ENCODE results near the gene CDK6. TPM values are rescaled to one million over a fixed set of nuclear protein-coding genes. Genes with fewer than 3 reads are reported as not detected.

CDK6 gene
- total RNA-seq, 1 experiment from 2014 or later: 175 TPM

DNA sequence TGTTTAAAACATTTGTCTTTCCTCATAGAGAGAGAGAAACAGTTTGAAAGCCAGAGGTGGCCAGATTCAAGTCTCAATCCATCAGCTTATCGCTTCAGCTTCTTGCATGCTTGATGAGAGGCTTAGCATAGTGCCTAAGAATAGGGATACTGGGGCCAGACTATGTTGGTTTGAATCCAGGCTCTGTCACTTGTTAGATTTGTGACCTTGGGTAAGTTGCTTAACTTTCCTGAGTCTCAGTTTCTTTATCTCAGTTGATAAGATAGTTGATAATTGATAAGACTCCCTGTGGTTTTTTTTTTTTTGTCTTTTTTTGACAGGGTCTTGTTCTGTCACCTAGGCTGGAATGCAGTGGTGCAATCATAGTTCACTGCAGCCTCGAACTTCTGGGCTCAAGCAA lies 12.1 kb upstream of the CDK6 start:
- no TSS peak for BruUV-seq (replicated peaks)
- Histone ChIP-seq H3K9me3 (no peaks in the 10 kb centered on the region), H3K36me3 (ENCODE audit: control insufficient read depth, insufficient read depth, low read length) (no peaks in the 10 kb centered on the region), H3K27me3 (replicated peaks; ENCODE audit: control insufficient read depth, insufficient read depth, low read length) (no peaks in the 10 kb centered on the region), H3K4me1 (peaks cover 27% of the 10 kb centered on the region), H3K4me3 (ENCODE audit: low read depth, low read length) (no peak overlapping the region)
- ChIA-PET CTCF (no interaction called here), POLR2A (no interaction called here)
- TF ChIP-seq, protein P1, sequence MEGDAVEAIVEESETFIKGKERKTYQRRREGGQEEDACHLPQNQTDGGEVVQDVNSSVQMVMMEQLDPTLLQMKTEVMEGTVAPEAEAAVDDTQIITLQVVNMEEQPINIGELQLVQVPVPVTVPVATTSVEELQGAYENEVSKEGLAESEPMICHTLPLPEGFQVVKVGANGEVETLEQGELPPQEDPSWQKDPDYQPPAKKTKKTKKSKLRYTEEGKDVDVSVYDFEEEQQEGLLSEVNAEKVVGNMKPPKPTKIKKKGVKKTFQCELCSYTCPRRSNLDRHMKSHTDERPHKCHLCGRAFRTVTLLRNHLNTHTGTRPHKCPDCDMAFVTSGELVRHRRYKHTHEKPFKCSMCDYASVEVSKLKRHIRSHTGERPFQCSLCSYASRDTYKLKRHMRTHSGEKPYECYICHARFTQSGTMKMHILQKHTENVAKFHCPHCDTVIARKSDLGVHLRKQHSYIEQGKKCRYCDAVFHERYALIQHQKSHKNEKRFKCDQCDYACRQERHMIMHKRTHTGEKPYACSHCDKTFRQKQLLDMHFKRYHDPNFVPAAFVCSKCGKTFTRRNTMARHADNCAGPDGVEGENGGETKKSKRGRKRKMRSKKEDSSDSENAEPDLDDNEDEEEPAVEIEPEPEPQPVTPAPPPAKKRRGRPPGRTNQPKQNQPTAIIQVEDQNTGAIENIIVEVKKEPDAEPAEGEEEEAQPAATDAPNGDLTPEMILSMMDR (IDR thresholded peaks at IDR 0.05; ENCODE audit: insufficient read depth in 1 of 2, low read depth in 1 of 2, low read length in 1 of 2, severe bottlenecking in 1 of 2, unreplicated experiment in 1 of 2): no peak
- peak; percentile 17 to 39 for DNase-seq
- Mint-ChIP-seq H3K4me3 (ENCODE audit: unreplicated experiment) (no peak overlapping the region), H3K27me3 (ENCODE audit: insufficient read depth, unreplicated experiment) (no peaks in the 10 kb centered on the region), H3K27ac (ENCODE audit: unreplicated experiment) (no peak overlapping the region), H3K9me3 (ENCODE audit: unreplicated experiment) (peaks cover 7% of the 10 kb centered on the region), H3K4me1 (ENCODE audit: low read depth, unreplicated experiment) (peaks cover 10% of the 10 kb centered on the region), H3K36me3 (ENCODE audit: insufficient read depth, unreplicated experiment) (no peaks in the 10 kb centered on the region)
- intact Hi-C loops (cut with micrococcal nuclease; ENCODE audit: unreplicated experiment): no loop called here

DNA sequence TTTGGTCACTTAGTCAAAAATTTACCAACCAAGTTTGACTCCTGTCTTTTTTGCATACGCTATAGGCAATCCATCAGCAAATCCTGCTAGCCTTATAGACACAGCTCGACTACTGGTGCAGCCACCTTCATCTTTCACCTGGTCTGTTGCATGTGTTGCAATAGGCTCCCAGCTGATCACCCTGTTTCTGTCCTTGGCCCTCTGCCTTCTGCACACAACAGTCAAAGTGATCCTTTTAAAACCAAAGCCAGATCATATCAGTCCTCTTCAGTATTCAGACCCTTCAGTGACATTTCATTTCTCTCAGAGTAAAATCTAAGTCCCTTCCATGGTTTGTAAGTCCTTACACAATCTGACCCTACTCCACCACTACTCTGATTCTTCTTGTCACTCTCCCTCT lies 10.9 kb upstream of the CDK6 start:
- H3K36me3 ChIP-seq (ENCODE audit: control insufficient read depth, insufficient read depth, low read length): no peaks in the 10 kb centered on the region
- CTCF ChIA-PET: interaction anchor here (0.6 kb wide), 1 partner anchor 81 kb away, joined by 3 read pairs; no protein-coding TSS in a partner anchor
- H3K4me1 Mint-ChIP-seq (ENCODE audit: low read depth, unreplicated experiment): peaks cover 14% of the 10 kb centered on the region
- H3K27me3 Mint-ChIP-seq (ENCODE audit: insufficient read depth, unreplicated experiment): no peaks in the 10 kb centered on the region
- no peak overlapping the region for H3K27ac Mint-ChIP-seq (ENCODE audit: unreplicated experiment)
- no peak overlapping the region for H3K4me3 Mint-ChIP-seq (ENCODE audit: unreplicated experiment)
- peaks cover 25% of the 10 kb centered on the region for H3K4me1 ChIP-seq
- intact Hi-C loops (cut with micrococcal nuclease; ENCODE audit: unreplicated experiment): no loop called here
- TF ChIP-seq, protein P1 (IDR thresholded peaks at IDR 0.05; ENCODE audit: insufficient read depth in 1 of 2, low read depth in 1 of 2, low read length in 1 of 2, severe bottlenecking in 1 of 2, unreplicated experiment in 1 of 2): no peak
- POLR2A ChIA-PET: no interaction called here
- H3K9me3 Mint-ChIP-seq (ENCODE audit: unreplicated experiment): peaks cover 9% of the 10 kb centered on the region
- DNase-seq: no peak
- no peaks in the 10 kb centered on the region for H3K27me3 ChIP-seq (replicated peaks; ENCODE audit: control insufficient read depth, insufficient read depth, low read length)
- no TSS peak for BruUV-seq (replicated peaks)
- no peak overlapping the region for H3K4me3 ChIP-seq (ENCODE audit: low read depth, low read length)
- no peaks in the 10 kb centered on the region for H3K36me3 Mint-ChIP-seq (ENCODE audit: insufficient read depth, unreplicated experiment)
- H3K9me3 ChIP-seq: no peaks in the 10 kb centered on the region

DNA sequence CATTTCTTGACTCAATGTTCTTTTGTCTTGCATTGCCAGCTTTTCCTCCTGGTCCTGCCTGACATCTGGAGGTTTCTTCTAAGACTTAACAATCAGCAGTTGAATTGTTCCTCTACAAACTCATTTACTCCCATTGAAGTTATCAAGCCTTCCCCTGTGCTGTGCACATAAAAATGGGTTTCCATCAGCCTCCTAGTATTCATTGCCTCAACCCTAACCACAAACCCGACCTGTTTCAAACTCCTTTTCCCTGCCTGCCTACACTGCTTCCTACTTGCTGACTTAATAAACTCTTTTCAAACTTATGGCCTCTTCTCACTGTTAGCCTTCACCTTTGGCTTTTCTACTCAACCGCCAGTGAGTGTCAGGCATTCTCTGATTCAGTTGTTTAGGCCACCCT lies 9.4 kb upstream of the CDK6 start:
- no TSS peak for BruUV-seq (replicated peaks)
- intact Hi-C loops (cut with micrococcal nuclease; ENCODE audit: unreplicated experiment): no loop called here
- Mint-ChIP-seq H3K36me3 (ENCODE audit: insufficient read depth, unreplicated experiment) (no peaks in the 10 kb centered on the region), H3K4me3 (ENCODE audit: unreplicated experiment) (no peak overlapping the region), H3K27ac (ENCODE audit: unreplicated experiment) (no peak overlapping the region), H3K27me3 (ENCODE audit: insufficient read depth, unreplicated experiment) (no peaks in the 10 kb centered on the region), H3K4me1 (ENCODE audit: low read depth, unreplicated experiment) (peaks cover 14% of the 10 kb centered on the region), H3K9me3 (ENCODE audit: unreplicated experiment) (peaks cover 9% of the 10 kb centered on the region)
- DNase-seq: no peak
- Histone ChIP-seq H3K4me1 (peaks cover 25% of the 10 kb centered on the region), H3K4me3 (ENCODE audit: low read depth, low read length) (no peak overlapping the region), H3K36me3 (ENCODE audit: control insufficient read depth, insufficient read depth, low read length) (no peaks in the 10 kb centered on the region), H3K9me3 (no peaks in the 10 kb centered on the region), H3K27me3 (replicated peaks; ENCODE audit: control insufficient read depth, insufficient read depth, low read length) (no peaks in the 10 kb centered on the region)
- TF ChIP-seq, protein P1 (IDR thresholded peaks at IDR 0.05; ENCODE audit: insufficient read depth in 1 of 2, low read depth in 1 of 2, low read length in 1 of 2, severe bottlenecking in 1 of 2, unreplicated experiment in 1 of 2): no peak
- POLR2A ChIA-PET: no interaction called here
- CTCF ChIA-PET: interaction anchor here (0.6 kb wide), 1 partner anchor 12 kb away, joined by 7 read pairs; no protein-coding TSS in a partner anchor
